SU-DHL-6 (cell line): ENCODE results near the gene FAF2.

Experiments
- EZH2phosphoT487 ChIP-seq: fragments of 200-600 bp; sonication (generic), shearing (Covaris generic); conservative IDR thresholded peaks from 2 replicates; pipeline ENCODE4 v1.6.1; 2018; ENCODE audit warnings: mild to moderate bottlenecking, antibody characterized with exemption, low read length, moderate library complexity, mixed read lengths
- TF ChIP-seq, protein P1 (sequence below): fragments of 200-600 bp; sonication (generic); IDR thresholded peaks from one replicate; pipeline ENCODE4 v1.5.1; 2017; ENCODE audit warnings: antibody characterized with exemption, mild to moderate bottlenecking, low read length, moderate library complexity; ENCODE audit not compliant: insufficient read depth, poor library complexity, severe bottlenecking

DNA sequence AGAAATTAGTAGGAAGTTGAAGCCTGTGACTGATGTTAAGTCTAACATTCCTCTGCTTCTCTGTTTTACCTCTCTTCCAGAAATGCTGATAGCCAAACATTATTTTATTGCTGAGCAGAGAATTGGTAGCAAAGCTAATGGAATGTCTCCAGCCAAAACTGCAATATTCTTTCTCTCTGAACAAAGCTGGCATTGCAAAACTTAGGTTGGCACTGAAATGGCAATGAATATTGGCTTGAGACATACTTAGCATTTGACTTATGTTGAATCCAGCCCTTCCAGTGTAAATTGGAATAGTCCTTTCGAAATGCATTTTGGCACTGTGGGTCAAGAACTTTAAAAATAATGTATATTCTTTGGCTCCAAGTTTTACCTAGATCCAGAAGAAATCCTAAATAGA, 21.1 kb downstream of the FAF2 start:
- TF ChIP-seq EZH2phosphoT487 = no peak
- TF ChIP-seq, protein P1, sequence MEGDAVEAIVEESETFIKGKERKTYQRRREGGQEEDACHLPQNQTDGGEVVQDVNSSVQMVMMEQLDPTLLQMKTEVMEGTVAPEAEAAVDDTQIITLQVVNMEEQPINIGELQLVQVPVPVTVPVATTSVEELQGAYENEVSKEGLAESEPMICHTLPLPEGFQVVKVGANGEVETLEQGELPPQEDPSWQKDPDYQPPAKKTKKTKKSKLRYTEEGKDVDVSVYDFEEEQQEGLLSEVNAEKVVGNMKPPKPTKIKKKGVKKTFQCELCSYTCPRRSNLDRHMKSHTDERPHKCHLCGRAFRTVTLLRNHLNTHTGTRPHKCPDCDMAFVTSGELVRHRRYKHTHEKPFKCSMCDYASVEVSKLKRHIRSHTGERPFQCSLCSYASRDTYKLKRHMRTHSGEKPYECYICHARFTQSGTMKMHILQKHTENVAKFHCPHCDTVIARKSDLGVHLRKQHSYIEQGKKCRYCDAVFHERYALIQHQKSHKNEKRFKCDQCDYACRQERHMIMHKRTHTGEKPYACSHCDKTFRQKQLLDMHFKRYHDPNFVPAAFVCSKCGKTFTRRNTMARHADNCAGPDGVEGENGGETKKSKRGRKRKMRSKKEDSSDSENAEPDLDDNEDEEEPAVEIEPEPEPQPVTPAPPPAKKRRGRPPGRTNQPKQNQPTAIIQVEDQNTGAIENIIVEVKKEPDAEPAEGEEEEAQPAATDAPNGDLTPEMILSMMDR = no peak
